ENCODE results near the gene CCDC183.

DNA sequence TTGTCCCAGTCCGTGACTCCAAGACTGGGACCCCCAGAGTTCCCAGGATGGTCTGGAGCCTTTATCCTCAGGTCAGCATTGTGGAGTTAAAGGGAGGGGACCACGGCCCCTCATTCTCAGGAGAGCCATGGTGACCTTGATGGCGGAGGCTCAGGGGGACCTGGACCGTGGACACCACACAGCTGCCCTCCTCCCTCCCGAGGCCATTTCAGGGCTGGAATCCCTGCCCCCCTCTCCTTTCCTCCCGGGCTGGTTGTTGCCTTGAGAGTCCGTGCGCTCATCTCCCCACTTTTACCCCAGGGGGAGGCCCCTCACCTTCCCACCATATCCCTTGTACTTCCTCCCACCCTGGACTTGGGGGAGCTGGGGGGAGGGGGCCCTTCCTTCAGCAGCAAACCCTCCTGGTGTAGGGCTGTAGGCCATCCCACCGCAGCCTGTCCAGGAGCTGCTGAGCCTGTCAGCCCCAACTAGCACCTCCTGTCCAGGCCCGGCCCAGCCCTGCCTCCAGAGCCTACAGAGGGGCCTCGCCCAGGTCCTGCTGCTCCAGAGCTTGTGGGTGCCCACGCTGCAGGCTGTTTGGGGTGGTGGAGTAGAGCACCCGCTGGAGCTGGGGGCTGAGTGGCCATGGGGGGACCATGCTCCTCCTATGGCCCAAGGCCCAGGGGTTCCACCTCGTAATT is 31.8 kb downstream of the CCDC183 start:
- TF ChIP-seq MAZ (IDR thresholded peaks at IDR 0.05; ENCODE audit: borderline replicate concordance, low read depth, low read length): no peak
- no peak for TF ChIP-seq CHD1 (IDR thresholded peaks at IDR 0.05; ENCODE audit: low read depth, low read length)
- TF ChIP-seq, protein P1, sequence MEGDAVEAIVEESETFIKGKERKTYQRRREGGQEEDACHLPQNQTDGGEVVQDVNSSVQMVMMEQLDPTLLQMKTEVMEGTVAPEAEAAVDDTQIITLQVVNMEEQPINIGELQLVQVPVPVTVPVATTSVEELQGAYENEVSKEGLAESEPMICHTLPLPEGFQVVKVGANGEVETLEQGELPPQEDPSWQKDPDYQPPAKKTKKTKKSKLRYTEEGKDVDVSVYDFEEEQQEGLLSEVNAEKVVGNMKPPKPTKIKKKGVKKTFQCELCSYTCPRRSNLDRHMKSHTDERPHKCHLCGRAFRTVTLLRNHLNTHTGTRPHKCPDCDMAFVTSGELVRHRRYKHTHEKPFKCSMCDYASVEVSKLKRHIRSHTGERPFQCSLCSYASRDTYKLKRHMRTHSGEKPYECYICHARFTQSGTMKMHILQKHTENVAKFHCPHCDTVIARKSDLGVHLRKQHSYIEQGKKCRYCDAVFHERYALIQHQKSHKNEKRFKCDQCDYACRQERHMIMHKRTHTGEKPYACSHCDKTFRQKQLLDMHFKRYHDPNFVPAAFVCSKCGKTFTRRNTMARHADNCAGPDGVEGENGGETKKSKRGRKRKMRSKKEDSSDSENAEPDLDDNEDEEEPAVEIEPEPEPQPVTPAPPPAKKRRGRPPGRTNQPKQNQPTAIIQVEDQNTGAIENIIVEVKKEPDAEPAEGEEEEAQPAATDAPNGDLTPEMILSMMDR (conservative IDR thresholded peaks at IDR 0.05; ENCODE audit: low read depth, low read length): no peak
- TF ChIP-seq, protein P2, sequence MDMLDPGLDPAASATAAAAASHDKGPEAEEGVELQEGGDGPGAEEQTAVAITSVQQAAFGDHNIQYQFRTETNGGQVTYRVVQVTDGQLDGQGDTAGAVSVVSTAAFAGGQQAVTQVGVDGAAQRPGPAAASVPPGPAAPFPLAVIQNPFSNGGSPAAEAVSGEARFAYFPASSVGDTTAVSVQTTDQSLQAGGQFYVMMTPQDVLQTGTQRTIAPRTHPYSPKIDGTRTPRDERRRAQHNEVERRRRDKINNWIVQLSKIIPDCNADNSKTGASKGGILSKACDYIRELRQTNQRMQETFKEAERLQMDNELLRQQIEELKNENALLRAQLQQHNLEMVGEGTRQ (IDR thresholded peaks at IDR 0.05; ENCODE audit: low read depth, low read length): no peak
- TF ChIP-seq POLR2A (IDR thresholded peaks at IDR 0.05; ENCODE audit: low read depth, low read length): no peak
- no peak for TF ChIP-seq NFE2L2 (IDR thresholded peaks at IDR 0.05; ENCODE audit: low read depth, low read length)
- TF ChIP-seq MXI1 (IDR thresholded peaks at IDR 0.05; ENCODE audit: borderline replicate concordance, low read depth, low read length): no peak
- TF ChIP-seq RAD21 (IDR thresholded peaks at IDR 0.05; ENCODE audit: low read length): no peak
